GM19463 (cell line): ENCODE data around the gene NECTIN1.

Source experiments
- ATAC-seq: cut with Tn5 transposase; IDR thresholded peaks from one replicate; pipeline ENCODE4 v1.9.1; 2021; ENCODE audit warnings: mild to moderate bottlenecking, moderate library complexity; ENCODE audit not compliant: unreplicated experiment

The NECTIN1 gene

DNA sequence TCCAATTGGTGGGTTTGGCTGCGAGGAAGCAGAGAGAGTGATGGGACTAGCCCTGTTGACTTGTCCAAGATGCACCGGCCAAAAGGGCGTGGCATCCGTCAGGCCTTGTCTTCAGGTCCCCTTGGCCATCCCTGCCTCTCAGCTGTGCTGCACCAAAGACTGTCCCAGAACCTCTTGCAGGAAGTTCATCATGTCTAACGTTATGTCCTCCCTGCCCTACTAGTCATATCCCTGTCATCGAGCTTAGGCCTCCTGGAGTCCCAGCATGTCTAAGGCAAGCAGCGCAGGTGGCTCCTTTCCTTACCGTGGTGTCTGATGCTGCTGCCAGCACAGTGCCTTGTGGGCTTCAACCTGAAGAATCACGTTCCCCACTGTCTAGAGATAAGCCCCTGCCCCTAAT lies 51.2 kb downstream of the NECTIN1 start:
- ATAC-seq, result no peak

DNA sequence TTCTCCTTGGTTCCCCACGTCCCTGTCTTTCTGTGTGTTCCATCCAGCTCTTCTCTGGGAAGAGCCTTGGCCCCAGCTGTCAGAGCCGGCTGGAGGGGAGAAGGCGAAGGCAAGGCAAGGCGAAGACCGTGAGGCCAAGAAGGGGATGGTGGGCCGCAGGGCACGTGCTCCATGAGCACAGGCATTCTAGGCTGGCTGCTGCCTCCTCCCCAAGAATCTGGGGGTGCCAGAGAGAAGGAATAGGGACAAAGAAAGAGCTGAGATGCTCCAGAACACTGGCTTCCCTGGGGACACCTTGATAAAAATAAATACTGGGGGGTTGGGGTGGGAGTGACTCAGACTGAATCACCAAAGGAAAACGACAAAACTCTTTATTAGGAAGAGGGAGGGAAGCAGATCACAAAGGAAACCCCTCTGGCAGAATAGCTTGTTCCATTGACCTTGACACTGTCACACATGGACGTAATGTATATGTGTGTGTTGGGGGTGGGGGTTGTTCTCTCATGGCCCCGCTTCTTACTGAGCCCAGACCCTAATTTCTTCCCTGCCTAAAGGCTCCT lies 52.5 kb downstream of the NECTIN1 start:
- no peak for ATAC-seq

DNA sequence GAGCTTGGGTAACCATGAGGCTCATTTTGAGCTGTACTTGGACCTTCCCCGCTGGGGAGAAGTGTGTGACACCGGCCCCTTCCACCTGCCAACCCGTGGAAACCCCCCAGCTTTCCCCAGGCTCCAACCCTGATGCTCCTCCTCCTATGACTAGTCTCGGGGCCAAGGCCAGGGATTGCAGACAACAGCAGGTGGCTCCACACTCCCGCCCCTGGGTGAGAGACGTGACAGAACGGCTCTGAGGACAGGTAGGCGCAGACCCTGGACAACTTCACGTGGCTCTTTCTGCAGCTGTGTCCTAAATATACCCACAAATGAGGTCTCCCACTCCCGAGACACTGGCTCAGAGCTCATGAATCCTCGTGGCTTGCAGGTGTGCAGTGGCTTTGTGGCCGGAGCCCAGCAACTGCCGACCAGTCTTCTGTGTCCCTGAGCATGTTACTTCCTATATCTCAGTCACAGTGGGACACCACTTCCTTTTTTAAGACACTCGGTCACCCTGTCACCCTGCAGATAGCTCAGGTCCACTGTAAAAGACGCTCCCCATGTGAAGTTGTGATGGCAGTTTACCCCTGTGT lies 55.2 kb downstream of the NECTIN1 start:
- ATAC-seq, result peak; percentile 97

DNA sequence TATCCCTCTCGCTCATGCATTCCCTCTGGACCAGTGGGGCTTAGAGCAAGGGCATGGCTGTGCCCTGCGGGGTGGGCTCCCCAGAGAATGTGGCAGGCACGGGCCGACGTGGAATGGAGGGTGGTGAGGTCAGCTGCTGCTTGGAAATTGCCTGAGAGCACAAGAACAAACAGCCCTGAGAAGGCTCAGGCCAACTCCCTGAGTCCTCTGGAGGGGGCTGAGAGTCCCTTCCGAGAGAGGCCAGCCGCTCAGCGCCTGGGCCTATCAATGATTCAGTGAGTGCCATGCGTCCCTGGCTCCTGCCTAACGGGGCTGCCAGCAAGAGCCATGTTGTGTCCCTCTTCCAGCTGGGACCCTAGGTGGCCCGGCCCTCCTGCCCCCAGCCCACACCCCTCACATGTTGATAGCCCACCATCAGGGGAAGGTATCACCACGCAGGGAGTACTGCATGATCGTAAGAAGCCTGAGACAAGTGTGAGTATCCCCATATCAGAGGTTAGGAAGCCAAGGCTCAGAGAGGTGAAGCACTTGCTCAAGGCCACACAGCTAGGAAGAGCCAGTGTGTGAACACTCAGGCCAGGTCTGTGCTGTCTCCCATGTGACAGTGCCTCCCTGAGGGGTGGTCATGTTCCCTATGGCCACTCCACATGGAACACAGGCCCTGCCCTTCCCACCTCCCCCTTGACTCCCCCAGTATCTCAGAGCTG lies 55.8 kb downstream of the NECTIN1 start:
- ATAC-seq, result no peak

DNA sequence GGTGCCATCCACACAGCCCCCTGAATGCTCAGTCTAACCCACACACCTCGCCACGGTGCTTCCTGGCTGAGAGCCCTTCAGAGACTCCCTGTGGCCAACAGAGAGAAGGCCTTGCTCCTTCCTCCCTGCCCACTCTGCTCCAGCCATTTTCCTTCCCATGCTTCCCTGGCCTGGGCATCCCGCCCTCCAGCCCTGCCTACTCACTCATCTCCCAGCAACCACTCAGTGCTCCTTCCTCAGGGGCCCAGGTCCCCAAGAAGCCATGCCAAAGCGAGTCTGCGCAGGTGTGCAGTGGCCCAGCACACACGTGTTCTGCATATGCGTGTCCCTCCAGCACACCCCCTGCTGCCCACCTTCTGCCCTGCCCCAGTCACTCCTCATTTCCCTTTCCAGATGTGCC lies 56.4 kb downstream of the NECTIN1 start:
- ATAC-seq, result no peak

DNA sequence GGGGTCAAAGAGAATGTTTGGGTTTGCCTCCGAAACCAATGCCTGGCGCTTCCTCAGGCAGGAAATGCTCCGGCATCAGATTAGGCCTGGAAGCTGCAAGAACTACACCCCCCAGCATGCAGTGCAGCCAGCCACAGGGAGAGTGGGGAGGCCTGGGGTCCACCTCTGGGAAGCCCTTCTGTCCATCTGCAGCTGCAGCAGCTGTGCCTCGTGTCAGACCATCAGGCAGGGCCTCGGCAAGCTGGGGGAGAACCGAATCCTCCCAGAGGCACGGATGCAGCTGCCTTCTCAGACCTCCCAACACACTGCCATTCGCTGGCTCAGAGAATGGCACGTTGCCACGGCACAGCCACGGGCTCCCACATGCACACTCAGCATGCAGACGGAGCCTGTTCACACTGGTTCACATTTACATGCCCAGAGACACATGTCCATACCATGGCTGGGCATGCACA lies 57.4 kb downstream of the NECTIN1 start:
- ATAC-seq, result no peak

DNA sequence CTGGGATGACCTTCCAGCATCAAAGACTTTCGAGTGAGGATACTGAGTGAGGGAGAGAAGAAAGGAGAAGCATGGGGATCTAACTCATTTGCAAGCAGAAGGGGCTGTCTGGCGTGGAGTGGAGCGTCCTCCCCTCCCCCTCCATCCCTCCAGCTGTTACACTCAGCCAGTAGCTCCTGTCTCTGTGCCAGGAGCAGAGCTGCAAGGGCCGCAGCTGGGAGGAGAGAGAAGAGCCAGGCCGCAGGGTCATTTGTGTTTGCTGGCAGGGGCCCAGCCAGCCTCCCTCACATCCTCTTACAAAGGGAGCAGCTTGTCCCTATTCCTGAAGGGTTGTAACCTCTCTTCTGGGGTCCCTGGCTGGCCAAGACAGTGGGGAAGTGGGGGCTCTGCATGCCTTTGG lies 57.9 kb downstream of the NECTIN1 start:
- ATAC-seq, result no peak

DNA sequence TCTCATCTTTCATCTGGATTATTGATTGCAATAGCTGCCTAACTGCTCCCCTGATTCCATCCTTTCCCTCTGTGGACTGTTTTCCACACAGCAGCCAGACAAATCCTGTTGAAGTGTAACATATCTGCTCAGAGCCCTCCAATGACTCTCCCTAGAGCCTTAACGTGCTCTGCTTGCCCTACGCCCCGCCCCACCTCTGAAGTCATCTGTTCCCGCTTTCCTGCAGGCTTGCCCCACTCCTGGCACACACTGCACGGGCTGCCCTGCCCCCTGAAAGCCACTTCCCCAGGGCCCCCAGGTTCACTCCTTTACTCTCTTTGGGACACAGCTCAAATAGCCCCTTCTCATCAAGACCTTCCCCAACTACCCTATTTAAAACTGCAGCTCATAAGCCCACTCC lies 59.5 kb downstream of the NECTIN1 start:
- ATAC-seq, result no peak

DNA sequence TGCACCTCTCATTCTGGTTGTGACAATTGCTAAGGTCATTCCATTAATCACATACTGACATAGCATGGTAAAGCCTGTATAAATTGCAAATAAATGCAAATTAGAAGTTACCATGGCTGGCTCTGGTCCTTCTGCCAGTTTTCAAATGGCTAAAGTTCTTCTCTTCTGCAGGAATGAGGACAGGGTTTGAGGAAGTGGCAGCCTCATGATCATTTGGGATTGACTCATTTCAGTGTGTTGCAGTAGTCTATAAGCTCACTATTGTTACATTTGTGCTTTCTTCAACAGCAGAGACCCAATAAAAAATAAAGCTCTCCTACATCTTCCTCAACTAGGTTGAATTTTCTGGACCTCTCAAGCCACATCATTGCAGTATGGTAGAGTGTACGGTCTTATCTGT lies 60.3 kb downstream of the NECTIN1 start:
- ATAC-seq, result no peak

DNA sequence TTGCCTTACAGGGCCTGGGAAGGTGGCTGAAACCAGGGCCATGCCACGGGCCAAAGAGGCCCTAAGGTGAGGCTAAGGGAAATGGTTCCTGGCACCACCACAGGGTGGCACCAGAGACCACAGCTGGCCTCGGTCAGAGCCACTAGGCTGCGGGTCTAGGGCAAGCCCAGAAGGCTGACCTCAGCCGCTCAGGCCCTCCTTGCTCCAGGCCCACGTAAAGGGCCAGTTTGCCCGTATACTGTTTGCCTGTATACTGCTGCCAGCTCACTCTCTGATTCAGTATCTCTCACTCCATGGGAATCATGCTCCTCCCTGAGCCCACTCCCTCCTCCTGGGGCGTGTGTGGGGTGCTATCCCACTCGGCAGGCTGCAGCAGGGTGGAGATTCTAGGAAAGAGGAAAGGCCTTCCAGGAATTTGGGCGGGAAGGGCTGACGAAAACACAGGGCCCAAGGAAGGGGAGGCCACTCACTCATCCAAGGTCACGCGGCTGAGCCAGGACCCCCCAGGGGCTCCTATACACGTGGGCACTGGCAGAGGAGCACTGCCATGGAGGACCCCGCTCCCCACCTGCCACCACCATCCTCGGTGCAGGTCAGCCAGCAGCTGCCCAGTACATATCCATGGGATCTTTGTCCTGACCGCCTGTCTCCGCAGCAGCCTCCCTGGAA lies 62.4 kb downstream of the NECTIN1 start:
- peak; percentile 81 for ATAC-seq

DNA sequence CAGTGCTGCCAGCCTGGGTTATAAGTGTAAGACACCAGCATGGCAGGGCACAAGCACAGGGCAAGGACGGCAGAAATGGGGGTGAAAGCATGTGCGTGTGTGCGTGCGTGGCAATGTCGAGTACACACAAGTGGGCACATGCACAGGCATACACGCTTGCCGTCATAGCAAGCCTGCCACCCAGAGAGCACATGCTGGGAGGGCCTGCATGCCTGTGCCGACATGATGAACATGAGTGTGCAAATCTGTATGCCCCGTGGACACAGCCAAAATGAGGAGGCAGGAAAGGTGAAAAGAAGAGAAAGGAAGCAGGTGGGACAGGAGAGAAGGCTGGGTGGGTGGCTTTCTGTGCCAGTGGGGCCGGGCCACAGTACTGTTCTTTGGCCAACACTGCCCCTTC lies 62.9 kb downstream of the NECTIN1 start:
- ATAC-seq, result no peak

DNA sequence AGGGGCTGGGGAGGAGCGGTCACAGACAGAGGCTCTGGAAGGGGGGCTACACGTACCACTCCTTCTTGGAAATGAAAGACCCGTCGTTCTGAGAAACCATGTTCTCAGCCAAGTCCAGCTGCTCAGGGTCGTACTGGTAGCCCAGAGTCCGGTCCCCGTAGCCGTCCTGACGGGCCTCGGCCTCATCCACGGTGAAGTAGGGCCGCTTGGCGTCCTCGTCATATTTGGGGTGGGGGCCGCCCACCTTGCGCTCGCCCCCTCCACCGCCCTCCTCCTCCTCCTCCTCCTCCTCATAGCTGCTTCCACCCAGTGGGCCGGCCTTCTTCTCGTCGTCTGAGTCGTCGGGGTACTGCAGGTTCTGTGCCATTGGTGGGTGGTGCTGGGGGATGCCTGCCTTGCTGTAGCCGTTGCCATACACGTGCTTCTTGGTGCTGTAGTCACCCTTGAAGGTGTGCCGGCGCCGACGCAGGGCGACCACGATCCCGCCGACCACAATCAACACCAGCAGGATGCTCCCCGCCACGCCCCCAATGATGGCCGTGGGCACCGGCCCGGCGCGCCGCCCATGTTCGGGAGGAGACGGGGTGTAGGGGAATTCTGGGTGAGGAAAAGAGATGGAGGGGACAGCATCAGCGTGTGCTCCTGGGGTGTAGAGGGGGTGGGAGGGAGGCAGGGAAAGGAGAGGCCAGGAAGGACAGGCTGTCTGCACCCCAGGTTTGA lies 64.1 kb downstream of the NECTIN1 start:
- no peak for ATAC-seq

DNA sequence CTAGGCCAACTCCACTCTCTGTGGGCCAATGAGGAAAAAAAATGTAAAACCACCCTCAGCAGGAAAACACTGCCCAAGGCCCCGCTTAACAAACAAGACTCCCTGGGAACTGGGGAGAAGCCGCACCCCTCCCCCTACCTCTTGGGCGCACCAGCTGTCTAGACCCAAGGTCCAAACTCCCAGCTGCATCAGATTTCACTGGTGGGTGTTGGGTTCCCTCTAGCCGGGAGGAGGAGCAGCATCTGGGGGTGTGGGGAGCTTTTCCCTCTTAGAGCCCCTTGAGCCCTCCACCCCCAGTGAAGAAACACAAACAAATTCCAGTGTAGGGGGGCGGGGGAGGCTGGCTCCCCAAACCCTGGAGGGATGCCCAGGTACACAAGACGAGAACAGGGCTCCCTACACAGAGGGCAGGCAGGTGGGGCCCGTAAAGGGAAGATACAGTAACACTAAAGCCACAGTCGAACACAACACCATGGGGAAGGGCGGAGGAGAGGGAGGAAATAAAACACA lies 64.9 kb downstream of the NECTIN1 start:
- no peak for ATAC-seq

DNA sequence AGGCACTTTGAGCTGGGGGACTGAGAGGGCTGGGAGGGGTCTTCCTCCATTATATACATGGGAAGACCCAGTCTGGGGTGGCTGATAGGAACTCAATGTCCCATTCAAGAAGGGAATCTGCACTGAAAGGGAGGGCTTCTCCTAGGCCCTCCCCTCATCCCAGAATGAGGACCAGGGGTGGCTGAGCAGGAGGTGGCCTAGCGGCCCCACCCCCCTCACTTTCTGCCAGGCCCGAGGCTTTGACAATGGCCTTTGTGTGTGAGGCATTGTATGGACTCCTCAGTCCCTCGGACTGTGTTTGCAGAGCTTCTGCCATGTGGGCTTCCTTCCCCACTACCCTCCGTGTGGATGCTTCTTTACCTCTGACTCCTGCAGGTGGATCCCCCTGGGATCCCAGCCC lies 65.7 kb downstream of the NECTIN1 start:
- no peak for ATAC-seq

DNA sequence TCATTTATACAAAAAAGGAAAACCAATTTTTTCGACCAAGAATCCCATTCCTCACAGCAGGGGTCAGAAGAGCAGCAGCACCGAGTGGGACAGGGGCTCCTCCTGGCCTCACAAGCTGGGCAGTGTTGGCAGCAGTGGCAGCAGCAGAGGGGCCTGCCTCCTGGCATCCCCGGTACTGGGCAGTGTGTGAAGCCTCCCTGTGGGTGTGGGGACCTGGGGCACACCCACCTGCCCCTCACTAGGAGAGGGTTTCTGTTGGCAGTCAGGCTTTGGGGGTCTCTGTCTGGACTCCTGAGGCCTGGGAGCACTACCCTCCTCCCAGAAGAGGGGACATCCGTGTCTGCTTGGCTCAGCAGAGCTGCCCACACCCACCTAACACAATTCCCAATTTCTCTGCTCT lies 67.8 kb downstream of the NECTIN1 start:
- no peak for ATAC-seq

DNA sequence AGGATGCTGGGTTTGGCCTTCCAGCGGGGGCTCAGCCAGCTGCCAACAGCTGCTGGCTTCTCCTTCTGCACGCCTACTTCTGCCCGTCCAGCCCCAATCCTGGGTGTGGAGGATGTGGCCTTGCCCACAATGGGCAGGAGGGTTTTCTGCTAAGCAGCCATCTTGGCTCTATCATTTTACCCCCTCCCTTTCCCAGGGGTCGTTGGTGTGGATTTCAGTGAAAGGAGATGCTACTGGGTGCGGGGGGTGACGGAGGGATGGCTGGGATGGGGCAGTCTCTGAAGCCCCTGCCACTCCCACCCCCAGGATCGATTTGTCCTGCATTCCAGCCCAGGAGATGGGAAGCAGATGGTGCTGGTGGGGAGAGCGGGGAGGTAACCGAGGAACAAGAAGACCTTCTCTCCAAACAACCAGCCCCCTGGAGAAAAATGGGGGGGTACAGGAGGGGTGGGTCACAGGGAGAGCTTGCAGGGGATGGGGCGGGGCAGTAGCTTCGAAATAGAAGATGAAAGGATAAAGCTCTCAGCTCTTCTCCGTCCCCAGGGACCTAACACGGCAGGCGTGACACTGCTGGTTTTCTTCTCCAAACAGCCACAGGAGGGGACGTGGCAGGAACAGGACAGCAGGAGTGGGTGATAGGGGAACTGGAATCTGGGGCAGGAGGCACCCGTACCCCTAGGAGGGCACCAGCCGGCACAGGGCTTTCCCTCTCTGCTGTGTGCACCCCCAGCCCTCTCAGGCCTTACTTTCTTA lies 68.9 kb downstream of the NECTIN1 start:
- ATAC-seq, result no peak

DNA sequence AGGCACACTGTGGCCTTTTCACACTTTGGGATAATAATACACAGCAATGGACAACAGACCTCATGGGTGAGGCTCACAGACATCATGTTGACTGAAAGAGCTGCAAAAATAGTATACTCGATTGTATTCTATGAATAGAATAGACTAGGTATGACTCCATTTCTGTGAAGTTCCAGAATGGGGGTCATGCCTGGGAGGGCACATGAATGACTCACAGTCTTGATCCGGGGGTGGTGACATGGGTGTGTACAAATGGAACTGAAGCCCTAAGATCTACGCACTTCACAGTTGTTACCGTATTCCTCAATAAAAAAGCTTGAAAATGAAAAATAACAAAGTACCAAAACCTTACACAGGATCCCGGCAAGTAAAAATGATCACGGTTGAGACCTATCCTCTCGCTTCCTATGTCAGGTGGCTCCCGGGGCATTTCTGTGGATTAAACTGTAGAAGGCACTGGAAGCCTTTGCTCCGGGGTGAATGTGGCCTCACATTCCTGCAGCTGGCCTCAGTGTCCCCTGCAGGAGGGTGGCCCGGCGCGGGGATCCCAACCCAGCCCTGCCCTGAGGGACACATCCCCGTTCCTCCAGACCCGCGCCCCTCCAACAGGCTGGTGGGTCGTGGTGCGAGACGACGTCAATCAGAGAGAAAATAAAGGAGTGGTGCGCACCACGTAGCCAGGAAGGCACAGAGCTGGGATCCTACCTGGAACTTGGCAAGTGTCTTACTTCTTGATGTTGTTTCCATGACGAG lies 75.9 kb downstream of the NECTIN1 start:
- no peak for ATAC-seq

DNA sequence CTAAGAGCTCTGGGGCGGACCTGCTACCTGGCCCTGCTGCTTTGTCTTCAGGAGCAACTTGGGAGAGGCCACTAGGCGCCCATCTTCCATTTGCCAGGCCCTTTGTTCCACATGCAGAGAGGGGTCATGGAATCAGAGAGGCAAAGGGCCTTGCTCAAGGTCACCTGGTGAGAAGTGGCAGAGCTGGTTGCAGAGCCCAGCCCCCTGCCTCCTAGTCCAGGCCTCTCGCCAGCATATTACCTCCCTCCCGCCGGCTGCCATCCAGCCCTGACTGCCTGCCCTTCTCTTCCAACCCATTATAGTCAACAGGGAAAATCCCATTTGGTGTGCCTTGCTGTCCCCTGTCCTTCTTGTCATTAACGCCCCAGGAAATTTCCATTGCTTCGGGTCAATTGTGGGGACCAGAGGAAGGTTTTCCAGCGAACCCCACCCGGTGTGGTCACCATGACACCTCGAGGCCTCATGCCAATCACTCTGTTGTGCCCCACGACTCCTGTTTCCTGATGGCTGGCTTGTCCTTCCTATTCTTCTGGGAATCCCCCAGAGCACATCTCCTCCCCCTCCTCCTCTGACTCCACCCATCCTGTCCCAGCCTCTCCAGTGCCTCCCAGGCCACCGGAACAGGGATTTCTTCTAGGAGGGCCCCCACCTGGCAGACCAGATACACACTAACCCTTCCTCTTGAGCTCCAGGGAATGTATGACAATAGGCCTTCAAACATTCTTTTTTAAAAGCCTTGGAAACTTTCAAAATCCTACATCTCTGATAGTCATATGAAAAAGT lies 77.0 kb downstream of the NECTIN1 start:
- no peak for ATAC-seq

DNA sequence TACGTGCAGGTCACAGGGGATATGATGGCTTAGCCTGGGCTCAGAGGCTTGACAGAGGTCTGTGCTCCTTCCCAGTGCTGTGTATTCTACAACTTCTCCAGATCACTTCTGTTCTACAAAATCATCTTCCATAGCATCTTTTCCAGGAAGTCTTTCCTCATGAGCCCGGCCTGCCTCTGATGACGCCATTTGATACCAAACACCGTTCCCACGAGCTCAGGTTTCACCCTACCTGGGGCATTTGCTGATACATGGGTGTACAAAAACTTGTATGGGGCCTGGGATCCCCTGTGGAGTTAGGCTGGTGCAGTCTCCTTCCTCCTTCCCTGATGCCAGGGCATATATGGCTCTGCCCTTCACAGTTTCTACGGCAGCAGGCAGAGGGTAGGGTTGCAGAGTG lies 78.7 kb downstream of the NECTIN1 start:
- ATAC-seq, result no peak
